ENCODE results near the gene LIF.

GRCh38 chr22:30279046-30279788 lies 32.7 kb upstream of the LIF start:
- TF ChIP-seq CTCF (IDR thresholded peaks at IDR 0.05) (no peak), POLR2A (IDR thresholded peaks at IDR 0.05) (no peak), EP300 (IDR thresholded peaks at IDR 0.05) (no peak)
